ENCODE measurements around the gene CNMD.

Gene CNMD

GRCh38 chr13:52783943-52784342 lies 44.3 kb upstream of the CNMD start:
- DNase-seq (ENCODE audit: low spot score) = no peak
- no peak for TF ChIP-seq CTCF (IDR thresholded peaks at IDR 0.05; ENCODE audit: borderline replicate concordance, control extremely low read depth, extremely low read depth, insufficient read depth, missing control alignments)
- in situ Hi-C loops (cut with MboI; ENCODE audit: low sequenced_read_pairs, unreplicated experiment) = no loop called here

- in situ Hi-C loops (cut with MboI; ENCODE audit: low sequenced_read_pairs, unreplicated experiment) = no loop called here
- no peak for DNase-seq (ENCODE audit: low spot score)
- no peak for TF ChIP-seq CTCF (IDR thresholded peaks at IDR 0.05; ENCODE audit: borderline replicate concordance, control extremely low read depth, extremely low read depth, insufficient read depth, missing control alignments)
Observed at GRCh38 chr13:52782471-52783448, 43.1 kb upstream of the CNMD start.

DNA sequence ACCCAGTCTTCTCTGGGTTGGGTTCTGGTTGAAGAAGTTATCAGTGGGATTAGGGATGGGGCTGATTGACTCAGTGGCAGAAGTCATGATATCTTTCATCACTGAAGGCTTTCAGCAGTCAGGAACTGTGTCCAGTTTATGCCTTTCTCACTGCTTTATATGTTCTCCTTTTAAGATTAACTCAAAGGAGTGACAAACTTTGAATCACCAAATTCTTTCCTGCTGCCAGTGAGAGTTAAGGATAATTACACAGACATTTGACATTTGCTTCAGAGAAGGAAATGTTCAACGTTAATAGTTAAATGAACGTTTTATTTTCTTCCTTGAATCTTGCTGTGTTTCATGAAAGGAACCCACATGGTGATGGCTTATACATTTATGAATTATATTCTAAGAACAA lies 41.0 kb upstream of the CNMD start:
- in situ Hi-C loops (cut with MboI; ENCODE audit: low sequenced_read_pairs, unreplicated experiment) = no loop called here
- no peak for TF ChIP-seq CTCF (IDR thresholded peaks at IDR 0.05; ENCODE audit: borderline replicate concordance, control extremely low read depth, extremely low read depth, insufficient read depth, missing control alignments)
- DNase-seq (ENCODE audit: low spot score) = no peak

- in situ Hi-C loops (cut with MboI; ENCODE audit: low sequenced_read_pairs, unreplicated experiment) = no loop called here
- DNase-seq (ENCODE audit: low spot score) = no peak
- no peak for TF ChIP-seq CTCF (IDR thresholded peaks at IDR 0.05; ENCODE audit: borderline replicate concordance, control extremely low read depth, extremely low read depth, insufficient read depth, missing control alignments)
Observed at GRCh38 chr13:52780092-52780491, 40.5 kb upstream of the CNMD start.

GRCh38 chr13:52779103-52779502 lies 39.5 kb upstream of the CNMD start:
- in situ Hi-C loops (cut with MboI; ENCODE audit: low sequenced_read_pairs, unreplicated experiment) = no loop called here
- no peak for TF ChIP-seq CTCF (IDR thresholded peaks at IDR 0.05; ENCODE audit: borderline replicate concordance, control extremely low read depth, extremely low read depth, insufficient read depth, missing control alignments)
- no peak for DNase-seq (ENCODE audit: low spot score)

DNA sequence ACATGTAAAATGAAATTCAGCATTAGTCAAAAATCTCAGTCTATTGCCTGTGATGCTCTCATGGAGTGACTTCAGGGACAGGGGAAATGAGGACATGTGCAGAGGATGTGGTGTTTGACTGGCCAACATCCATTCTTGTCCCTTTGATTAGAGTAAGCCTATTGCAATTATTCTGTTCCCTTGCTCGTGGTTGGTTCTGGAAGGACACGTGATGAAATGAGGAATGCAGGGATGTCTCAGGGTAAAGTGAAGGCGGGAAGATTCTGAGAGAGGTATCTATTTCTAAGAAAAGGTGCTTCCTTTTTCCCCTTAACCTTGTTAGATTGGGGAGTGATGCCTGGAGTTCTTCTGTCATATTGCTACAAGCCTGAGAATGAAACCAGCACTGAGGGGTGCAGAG lies 37.1 kb upstream of the CNMD start:
- no peak for DNase-seq (ENCODE audit: low spot score)
- in situ Hi-C loops (cut with MboI; ENCODE audit: low sequenced_read_pairs, unreplicated experiment) = no loop called here
- no peak for TF ChIP-seq CTCF (IDR thresholded peaks at IDR 0.05; ENCODE audit: borderline replicate concordance, control extremely low read depth, extremely low read depth, insufficient read depth, missing control alignments)
